Measurements from ENCODE around the gene HHAT. TPM values are rescaled to one million over a fixed set of nuclear protein-coding genes. Genes with fewer than 3 reads are reported as not detected.

The HHAT gene
- total RNA-seq, 2 donors from 2014 or later, result 16.3 to 19.0 TPM

DNA sequence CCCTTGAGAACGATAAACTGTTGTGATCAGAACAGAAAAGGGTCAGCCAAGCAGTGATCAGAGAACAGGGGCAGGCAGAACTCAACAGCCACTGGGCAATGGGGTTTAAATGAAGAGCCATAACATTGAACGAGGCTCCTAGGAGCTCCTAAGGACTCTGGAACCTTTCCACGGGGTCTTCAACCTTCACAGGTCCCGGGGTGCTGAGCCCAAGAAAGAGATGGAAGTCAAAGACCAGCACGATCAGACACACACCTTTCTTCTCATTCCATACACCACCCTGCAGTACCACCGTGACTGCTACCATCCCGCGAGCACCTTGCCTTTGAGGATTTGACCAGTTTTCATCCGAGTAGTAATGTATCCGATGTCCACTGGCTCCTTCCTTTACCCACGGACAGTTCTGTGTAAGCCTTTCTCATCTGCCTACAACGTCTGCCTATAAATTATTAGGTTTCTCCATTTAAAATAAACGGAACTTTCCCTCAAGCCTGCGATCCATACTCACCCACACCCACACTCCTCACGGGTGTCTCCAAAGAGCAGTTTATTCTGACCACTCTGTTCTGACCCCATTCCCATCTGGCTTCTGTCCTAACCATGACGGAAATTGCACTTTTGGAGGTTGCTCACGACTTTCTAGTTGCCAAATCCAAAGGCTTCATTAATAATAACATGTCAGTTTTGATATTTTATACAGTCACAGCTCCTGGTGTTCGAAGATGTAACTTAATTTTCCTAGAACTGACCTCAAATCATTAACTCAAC is 16.8 kb upstream of the HHAT start:
- no peak for TF ChIP-seq POLR2AphosphoS5 (IDR thresholded peaks at IDR 0.05)
- no peak for TF ChIP-seq POLR2A (IDR thresholded peaks at IDR 0.05)
- TF ChIP-seq, protein P1, sequence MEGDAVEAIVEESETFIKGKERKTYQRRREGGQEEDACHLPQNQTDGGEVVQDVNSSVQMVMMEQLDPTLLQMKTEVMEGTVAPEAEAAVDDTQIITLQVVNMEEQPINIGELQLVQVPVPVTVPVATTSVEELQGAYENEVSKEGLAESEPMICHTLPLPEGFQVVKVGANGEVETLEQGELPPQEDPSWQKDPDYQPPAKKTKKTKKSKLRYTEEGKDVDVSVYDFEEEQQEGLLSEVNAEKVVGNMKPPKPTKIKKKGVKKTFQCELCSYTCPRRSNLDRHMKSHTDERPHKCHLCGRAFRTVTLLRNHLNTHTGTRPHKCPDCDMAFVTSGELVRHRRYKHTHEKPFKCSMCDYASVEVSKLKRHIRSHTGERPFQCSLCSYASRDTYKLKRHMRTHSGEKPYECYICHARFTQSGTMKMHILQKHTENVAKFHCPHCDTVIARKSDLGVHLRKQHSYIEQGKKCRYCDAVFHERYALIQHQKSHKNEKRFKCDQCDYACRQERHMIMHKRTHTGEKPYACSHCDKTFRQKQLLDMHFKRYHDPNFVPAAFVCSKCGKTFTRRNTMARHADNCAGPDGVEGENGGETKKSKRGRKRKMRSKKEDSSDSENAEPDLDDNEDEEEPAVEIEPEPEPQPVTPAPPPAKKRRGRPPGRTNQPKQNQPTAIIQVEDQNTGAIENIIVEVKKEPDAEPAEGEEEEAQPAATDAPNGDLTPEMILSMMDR (IDR thresholded peaks at IDR 0.05), result no peak
- intact Hi-C loops (cut with DNase I), result loop anchor here (2.0 to 10.0 kb wide), 3 partner anchors 110 to 457 kb away; no protein-coding TSS in a partner anchor
- no peaks in the 10 kb centered on the region for H3K4me1 ChIP-seq (replicated peaks)
- H3K27ac ChIP-seq, result peak overlapping the region in 1 of 2 donors; percentile 23
- no peaks in the 10 kb centered on the region for H3K27me3 ChIP-seq (replicated peaks; ENCODE audit: insufficient read depth)
- no peaks in the 10 kb centered on the region for H3K9me3 ChIP-seq
- WGBS, result 53% methylated on average over 18 of the region's 18 CpGs
- DNase-seq (ENCODE audit: low spot score), result no peak
- no peaks in the 10 kb centered on the region for H3K36me3 ChIP-seq
- H3K4me3 ChIP-seq, result peak overlapping the region in 1 of 2 donors; percentile 18

DNA sequence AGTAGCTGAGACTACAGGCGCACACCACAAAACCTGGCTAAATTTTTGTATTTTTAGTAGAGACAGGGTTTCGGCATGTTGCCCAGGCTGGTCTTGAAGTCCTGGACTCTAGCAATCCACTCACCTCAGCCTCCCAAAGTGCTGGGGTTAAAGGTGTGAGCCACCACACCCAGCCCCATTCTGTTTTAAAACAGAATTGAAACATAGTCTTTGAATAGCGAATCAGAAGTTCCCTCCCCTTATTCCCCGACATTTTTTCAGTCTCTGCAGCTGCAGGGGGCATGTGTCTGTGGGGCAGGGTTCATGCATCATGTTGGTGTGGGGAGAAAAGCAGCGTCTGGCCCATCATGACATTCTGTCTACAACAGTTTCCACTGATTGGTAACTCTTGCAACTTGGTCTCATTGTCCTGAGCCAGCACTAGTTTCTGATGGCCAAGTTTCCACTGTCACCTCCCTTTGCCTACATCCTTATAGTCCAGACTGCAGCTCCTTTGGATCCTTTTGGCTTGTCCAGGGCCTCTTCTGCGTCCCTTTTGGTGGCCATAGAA is 15.6 kb upstream of the HHAT start:
- Histone ChIP-seq H3K36me3 (no peaks in the 10 kb centered on the region), H3K27ac (no peak overlapping the region), H3K27me3 (replicated peaks; ENCODE audit: insufficient read depth) (no peaks in the 10 kb centered on the region), H3K4me1 (replicated peaks) (no peaks in the 10 kb centered on the region), H3K9me3 (no peaks in the 10 kb centered on the region), H3K4me3 (no peak overlapping the region)
- TF ChIP-seq POLR2A (IDR thresholded peaks at IDR 0.05), result no peak
- no peak for TF ChIP-seq POLR2AphosphoS5 (IDR thresholded peaks at IDR 0.05)
- TF ChIP-seq, protein P1 (IDR thresholded peaks at IDR 0.05), result no peak
- DNase-seq (ENCODE audit: low spot score), result no peak
- 87% methylated on average over 6 of the region's 6 CpGs for WGBS
- intact Hi-C loops (cut with DNase I), result loop anchor here (5.0 to 10.0 kb wide), 2 partner anchors 111 to 458 kb away; no protein-coding TSS in a partner anchor

DNA sequence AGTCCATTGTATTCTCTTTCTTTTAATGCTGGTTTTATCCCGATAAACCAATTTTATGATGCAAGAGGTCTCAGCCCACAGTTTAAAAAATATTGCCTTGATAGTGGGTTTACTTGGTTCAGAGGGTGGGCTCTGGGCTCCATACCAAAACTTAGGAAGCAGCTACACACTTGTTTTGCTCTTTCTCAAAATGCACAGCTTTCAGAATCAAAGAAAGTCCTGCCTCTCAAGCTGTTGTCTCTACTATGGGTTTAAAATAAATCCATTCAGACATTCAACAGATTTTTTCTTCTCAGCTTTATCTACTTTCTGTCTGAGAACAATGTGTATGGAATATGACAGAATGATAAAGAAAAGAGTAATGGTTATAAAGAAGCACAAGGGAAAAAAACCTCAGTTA is 14.8 kb upstream of the HHAT start:
- 74% methylated on average over 1 of the region's 1 CpG for WGBS
- Histone ChIP-seq H3K27me3 (replicated peaks; ENCODE audit: insufficient read depth) (no peaks in the 10 kb centered on the region), H3K4me3 (no peak overlapping the region), H3K9me3 (no peaks in the 10 kb centered on the region), H3K36me3 (no peaks in the 10 kb centered on the region), H3K27ac (no peak overlapping the region), H3K4me1 (replicated peaks) (no peaks in the 10 kb centered on the region)
- intact Hi-C loops (cut with DNase I), result loop anchor here (5.0 to 10.0 kb wide), 2 partner anchors 112 to 459 kb away; no protein-coding TSS in a partner anchor
- TF ChIP-seq, protein P1 (IDR thresholded peaks at IDR 0.05), result no peak
- no peak for TF ChIP-seq POLR2A (IDR thresholded peaks at IDR 0.05)
- no peak for TF ChIP-seq POLR2AphosphoS5 (IDR thresholded peaks at IDR 0.05)
- no peak for DNase-seq (ENCODE audit: low spot score)

DNA sequence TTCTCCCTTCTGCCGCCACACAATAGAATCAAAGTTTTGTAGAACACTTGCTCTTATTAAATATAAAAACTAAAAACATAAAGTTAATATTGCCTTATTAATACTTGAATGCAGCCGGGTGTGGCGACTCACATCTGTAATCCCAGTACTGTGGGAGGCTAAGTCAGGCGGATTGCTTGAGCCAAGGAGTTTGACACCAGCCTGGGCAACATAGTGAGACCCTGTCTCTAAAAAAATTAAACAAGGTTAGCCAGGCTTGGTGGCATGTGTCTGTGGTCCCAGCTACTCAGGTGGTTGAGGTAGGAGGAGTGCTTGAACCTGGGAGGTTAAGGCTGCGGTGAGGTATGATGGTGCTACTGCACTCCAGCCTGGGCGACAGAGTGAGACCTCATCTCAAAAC is 13.2 kb upstream of the HHAT start:
- TF ChIP-seq POLR2AphosphoS5 (IDR thresholded peaks at IDR 0.05) (no peak), POLR2A (IDR thresholded peaks at IDR 0.05) (no peak)
- TF ChIP-seq, protein P1 (IDR thresholded peaks at IDR 0.05), result no peak
- H3K36me3 ChIP-seq, result no peaks in the 10 kb centered on the region
- no peak overlapping the region for H3K4me3 ChIP-seq
- H3K9me3 ChIP-seq, result no peaks in the 10 kb centered on the region
- H3K4me1 ChIP-seq (replicated peaks), result no peaks in the 10 kb centered on the region
- intact Hi-C loops (cut with DNase I), result loop anchor here (10.0 kb wide), 1 partner anchor 461 kb away; no protein-coding TSS in a partner anchor
- H3K27ac ChIP-seq, result no peak overlapping the region
- DNase-seq (ENCODE audit: low spot score), result no peak
- WGBS, result 92% methylated on average over 6 of the region's 6 CpGs
- no peaks in the 10 kb centered on the region for H3K27me3 ChIP-seq (replicated peaks; ENCODE audit: insufficient read depth)
